HFF-Myc (cell line): Measurements from ENCODE around the gene TLE1.

ENCODE experiments used
- DNase-seq: peaks from one replicate; pipeline ENCODE4 v3.0.0-alpha.2; 2011; ENCODE audit warnings: low read depth; ENCODE audit errors: extremely low read depth
- H3K4me3 ChIP-seq: replicated peaks from 2 replicates; pipeline ENCODE4 v1.5.1; 2011; ENCODE audit warnings: low read depth, mild to moderate bottlenecking, control low read depth, low read length
- CTCF ChIP-seq: IDR thresholded peaks from 2 replicates; pipeline ENCODE4 v1.5.1; 2012; ENCODE audit warnings: mild to moderate bottlenecking, low read depth, low read length, control low read depth; ENCODE audit errors: missing control alignments

The TLE1 gene

DNA sequence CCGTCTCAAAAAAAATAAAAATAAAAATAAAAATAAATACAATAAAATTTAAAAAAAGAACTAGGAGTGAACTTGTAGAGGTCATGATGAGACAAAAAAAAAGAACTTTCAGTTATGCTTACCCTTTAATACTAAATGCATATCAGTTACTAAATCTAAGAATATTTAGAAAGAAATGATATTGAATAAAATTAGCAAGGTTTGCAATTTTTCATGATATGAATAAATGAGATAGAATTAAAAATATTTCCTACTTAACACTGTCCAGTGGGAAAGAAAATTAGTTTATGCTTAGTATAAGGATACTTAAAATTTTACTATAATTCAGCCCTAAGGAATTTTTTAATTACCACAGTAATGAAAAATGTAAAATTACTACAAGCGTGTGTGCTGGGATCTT, 132.4 kb downstream of the TLE1 start:
- no peak for TF ChIP-seq CTCF
- H3K4me3 ChIP-seq: no peak overlapping the region
- DNase-seq: no peak

DNA sequence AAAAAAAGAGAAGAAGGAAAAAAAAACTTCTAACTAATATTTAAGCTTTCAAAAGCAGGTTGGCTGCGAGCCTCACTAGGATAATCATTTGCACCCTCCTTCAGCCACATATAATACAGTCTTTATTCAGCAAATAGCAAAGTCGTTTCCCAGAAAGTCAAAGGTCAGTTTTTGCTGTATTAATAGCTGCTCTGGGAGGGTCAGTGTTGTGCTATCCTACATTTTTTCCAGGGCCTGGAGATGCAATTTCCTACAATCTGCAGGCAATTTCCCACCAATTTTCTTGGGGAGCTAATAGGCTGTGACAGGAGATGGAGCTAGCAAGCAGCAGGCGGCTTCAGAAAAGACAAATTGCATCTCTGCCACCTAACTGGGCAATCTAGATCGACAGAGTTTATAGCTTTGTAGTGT, 136.8 kb downstream of the TLE1 start:
- DNase-seq: no peak
- TF ChIP-seq CTCF: no peak
- no peak overlapping the region for H3K4me3 ChIP-seq

DNA sequence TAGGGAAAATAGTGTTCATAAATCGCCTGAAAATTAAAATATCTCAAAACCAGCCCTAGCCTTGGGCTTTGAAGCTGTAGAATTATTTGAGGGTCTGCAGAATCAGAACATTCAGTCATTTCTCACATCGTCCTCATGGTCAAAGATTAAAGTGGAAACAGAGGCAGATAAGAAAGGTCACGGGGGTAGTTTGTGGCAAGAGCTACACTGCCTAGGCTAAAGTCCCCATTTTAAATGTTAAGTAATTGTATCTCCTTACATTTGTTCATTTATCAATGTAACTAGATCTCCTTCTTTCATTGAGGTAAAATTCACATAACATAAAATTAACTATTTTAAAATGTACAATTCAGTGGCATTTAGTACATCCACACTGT, 139.2 kb downstream of the TLE1 start:
- no peak for DNase-seq
- no peak for TF ChIP-seq CTCF
- no peak overlapping the region for H3K4me3 ChIP-seq

DNA sequence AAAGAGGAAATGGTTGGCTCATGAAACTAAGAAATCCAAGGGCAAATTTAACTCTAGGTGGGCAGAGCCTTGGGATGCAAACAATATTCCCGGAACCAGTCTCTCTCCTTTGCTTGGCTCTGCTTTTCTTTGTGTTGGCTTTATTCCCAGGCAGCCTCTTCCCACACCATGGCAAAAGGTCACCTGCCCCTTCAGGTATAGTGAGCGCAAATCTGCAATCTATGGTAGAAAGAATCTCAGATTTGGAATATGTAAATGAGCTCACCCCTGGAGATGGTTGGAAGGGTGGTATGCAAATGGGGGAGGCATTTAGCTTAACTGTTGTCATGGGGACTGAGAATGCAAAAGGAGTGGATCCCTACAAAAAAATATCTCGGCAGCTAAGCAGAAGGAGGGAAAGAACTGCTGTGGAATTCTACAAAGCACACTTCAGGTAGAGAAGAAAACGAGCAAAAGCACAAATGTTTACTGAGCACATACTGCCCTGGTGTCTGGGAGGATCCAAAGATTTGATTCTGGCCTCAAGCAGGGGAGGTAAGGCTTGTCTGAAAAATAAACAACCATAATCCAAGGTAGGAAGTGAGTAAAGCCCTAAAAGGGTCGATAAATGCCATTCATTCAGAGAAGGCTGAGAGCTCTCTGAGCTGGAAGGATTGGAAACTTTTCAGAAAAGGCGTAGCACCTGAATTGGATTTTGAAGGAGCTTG, 139.7 kb downstream of the TLE1 start:
- no peak for TF ChIP-seq CTCF
- DNase-seq: no peak
- no peak overlapping the region for H3K4me3 ChIP-seq

GRCh38 chr9:81548911-81549310, 140.4 kb downstream of the TLE1 start:
- H3K4me3 ChIP-seq: no peak overlapping the region
- no peak for DNase-seq
- no peak for TF ChIP-seq CTCF

DNA sequence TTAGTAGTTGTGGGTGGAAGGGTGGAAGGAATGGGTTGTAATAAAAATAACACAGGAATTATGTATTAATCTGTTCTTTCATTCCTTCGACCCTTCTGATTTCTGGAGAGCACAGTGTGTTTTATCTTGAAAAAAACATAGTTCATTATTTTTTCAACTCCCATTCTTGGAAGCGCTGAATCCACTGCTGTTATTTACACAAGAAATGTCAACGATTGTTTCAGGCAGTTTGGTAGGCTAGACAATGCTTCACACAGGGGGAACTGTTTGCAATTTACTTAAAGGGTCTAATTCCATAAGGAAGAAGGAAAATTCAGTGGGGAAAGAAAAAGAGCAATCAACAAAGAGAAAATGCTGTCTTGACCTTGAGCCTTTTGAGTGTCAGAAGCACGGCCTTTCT, 142.9 kb downstream of the TLE1 start:
- H3K4me3 ChIP-seq: no peak overlapping the region
- no peak for DNase-seq
- no peak for TF ChIP-seq CTCF

GRCh38 chr9:81543695-81544094, 145.7 kb downstream of the TLE1 start:
- H3K4me3 ChIP-seq: no peak overlapping the region
- no peak for TF ChIP-seq CTCF

More at GRCh38 chr9:81543695-81544094, 145.7 kb downstream of the TLE1 start:
- DNase-seq: no peak
